ENCODE results near the gene PACC1.

PACC1 gene

DNA sequence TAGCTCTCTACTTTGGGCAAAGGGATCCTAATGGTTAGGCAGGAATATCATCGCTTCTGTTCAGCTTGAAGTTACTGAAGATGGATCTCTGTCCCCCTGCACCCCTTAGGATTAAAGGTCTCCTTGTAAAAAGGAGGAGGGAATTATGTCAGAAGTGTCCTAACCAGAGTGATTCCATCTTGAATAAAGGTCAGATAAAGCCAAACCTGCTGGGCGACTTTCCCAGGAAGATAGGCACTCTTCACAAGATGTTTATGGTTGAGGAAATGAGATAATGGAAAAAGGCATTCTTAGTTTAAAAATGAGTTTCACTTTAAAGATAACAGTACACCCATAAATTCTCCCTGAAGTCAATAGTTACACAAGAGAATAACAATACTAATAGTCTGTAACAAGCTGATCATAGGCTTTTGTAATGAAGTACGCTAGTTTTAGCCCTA lies 16.3 kb upstream of the PACC1 start:
- Histone ChIP-seq H3K27ac (ENCODE audit: low read length) (no peak overlapping the region), H3K9ac (ENCODE audit: low read depth, low read length) (no peak overlapping the region), H3K4me3 (ENCODE audit: low read depth in 1 of 2, low read length in 2 of 2) (no peak overlapping the region), H3K36me3 (ENCODE audit: insufficient read depth, low read length) (no peaks in the 10 kb centered on the region), H3K27me3 (ENCODE audit: insufficient read depth, low read length, poor library complexity) (no peaks in the 10 kb centered on the region), H3K79me2 (ENCODE audit: insufficient read depth, low read length) (peaks cover 32% of the 10 kb centered on the region), H3K4me2 (ENCODE audit: insufficient read depth, low read length) (no peak overlapping the region), H3K4me1 (ENCODE audit: insufficient read depth, low read length) (peaks cover 24% of the 10 kb centered on the region), H3K9me3 (ENCODE audit: insufficient read depth, low read length, severe bottlenecking) (no peaks in the 10 kb centered on the region), H2AFZ (ENCODE audit: low read depth, low read length) (no peak overlapping the region), H4K20me1 (ENCODE audit: insufficient read depth, low read length) (no peaks in the 10 kb centered on the region)
- DNase-seq (no peak), ATAC-seq (ENCODE audit: insufficient read depth, low read depth) (no peak)
- TF ChIP-seq, protein P1, sequence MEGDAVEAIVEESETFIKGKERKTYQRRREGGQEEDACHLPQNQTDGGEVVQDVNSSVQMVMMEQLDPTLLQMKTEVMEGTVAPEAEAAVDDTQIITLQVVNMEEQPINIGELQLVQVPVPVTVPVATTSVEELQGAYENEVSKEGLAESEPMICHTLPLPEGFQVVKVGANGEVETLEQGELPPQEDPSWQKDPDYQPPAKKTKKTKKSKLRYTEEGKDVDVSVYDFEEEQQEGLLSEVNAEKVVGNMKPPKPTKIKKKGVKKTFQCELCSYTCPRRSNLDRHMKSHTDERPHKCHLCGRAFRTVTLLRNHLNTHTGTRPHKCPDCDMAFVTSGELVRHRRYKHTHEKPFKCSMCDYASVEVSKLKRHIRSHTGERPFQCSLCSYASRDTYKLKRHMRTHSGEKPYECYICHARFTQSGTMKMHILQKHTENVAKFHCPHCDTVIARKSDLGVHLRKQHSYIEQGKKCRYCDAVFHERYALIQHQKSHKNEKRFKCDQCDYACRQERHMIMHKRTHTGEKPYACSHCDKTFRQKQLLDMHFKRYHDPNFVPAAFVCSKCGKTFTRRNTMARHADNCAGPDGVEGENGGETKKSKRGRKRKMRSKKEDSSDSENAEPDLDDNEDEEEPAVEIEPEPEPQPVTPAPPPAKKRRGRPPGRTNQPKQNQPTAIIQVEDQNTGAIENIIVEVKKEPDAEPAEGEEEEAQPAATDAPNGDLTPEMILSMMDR (IDR thresholded peaks at IDR 0.05; ENCODE audit: borderline replicate concordance, extremely low read depth, low read length, poor library complexity, severe bottlenecking): no peak
- TF ChIP-seq EZH2 (IDR thresholded peaks at IDR 0.05; ENCODE audit: borderline replicate concordance, low read depth, low read length, severe bottlenecking): no peak

DNA sequence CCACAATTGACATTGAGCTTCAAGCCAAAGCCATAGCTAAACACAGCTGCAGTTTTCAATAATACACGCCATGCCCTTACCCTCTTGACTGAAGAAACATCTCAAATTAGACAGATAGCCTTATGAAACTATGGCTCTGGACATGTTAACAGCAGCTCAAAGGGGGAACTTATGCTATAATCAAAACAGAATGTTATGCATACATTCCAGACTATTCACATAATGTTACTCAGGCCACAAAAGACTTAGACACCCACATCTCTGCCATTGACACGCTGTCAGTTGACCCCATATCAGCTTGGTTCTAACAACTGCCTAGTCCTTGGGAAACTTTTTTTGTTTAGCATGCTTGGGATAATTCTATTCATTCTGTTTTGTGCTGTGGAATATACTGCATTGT lies 15.7 kb upstream of the PACC1 start:
- no peak overlapping the region for H3K4me2 ChIP-seq (ENCODE audit: insufficient read depth, low read length)
- TF ChIP-seq, protein P1 (IDR thresholded peaks at IDR 0.05; ENCODE audit: borderline replicate concordance, extremely low read depth, low read length, poor library complexity, severe bottlenecking): no peak
- TF ChIP-seq EZH2 (IDR thresholded peaks at IDR 0.05; ENCODE audit: borderline replicate concordance, low read depth, low read length, severe bottlenecking): no peak
- H2AFZ ChIP-seq (ENCODE audit: low read depth, low read length): no peak overlapping the region
- no peak overlapping the region for H3K4me3 ChIP-seq (ENCODE audit: low read depth in 1 of 2, low read length in 2 of 2)
- no peak overlapping the region for H3K27ac ChIP-seq (ENCODE audit: low read length)
- H3K27me3 ChIP-seq (ENCODE audit: insufficient read depth, low read length, poor library complexity): no peaks in the 10 kb centered on the region
- H3K9me3 ChIP-seq (ENCODE audit: insufficient read depth, low read length, severe bottlenecking): no peaks in the 10 kb centered on the region
- peaks cover 26% of the 10 kb centered on the region for H3K79me2 ChIP-seq (ENCODE audit: insufficient read depth, low read length)
- peaks cover 24% of the 10 kb centered on the region for H3K4me1 ChIP-seq (ENCODE audit: insufficient read depth, low read length)
- ATAC-seq (ENCODE audit: insufficient read depth, low read depth): no peak
- no peak for DNase-seq
- H4K20me1 ChIP-seq (ENCODE audit: insufficient read depth, low read length): no peaks in the 10 kb centered on the region
- no peaks in the 10 kb centered on the region for H3K36me3 ChIP-seq (ENCODE audit: insufficient read depth, low read length)
- no peak overlapping the region for H3K9ac ChIP-seq (ENCODE audit: low read depth, low read length)

DNA sequence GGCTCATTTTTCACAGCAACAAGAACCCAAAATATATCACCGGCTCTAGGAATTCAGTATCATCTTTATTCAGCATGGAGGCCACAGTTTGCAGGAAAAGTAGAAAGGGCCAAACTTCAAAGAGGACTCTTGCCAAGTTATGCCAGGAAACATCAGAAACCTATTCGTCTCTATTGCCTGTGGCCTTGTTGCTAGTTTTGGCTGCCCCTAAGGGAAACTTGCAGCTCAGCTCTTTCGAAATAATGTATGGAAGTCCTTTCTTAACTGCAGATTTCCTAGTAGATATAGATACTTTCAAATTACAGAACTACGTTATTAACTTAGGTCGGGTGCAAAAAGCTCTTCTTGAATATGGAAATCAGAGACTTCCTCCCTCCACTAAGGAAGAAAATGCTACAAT lies 13.8 kb upstream of the PACC1 start:
- Histone ChIP-seq H3K79me2 (ENCODE audit: insufficient read depth, low read length) (peaks cover 7% of the 10 kb centered on the region), H3K9me3 (ENCODE audit: insufficient read depth, low read length, severe bottlenecking) (no peaks in the 10 kb centered on the region), H2AFZ (ENCODE audit: low read depth, low read length) (no peak overlapping the region), H3K27ac (ENCODE audit: low read length) (no peak overlapping the region), H3K4me3 (ENCODE audit: low read depth in 1 of 2, low read length in 2 of 2) (no peak overlapping the region), H3K4me2 (ENCODE audit: insufficient read depth, low read length) (no peak overlapping the region), H3K9ac (ENCODE audit: low read depth, low read length) (no peak overlapping the region), H3K36me3 (ENCODE audit: insufficient read depth, low read length) (no peaks in the 10 kb centered on the region), H3K27me3 (ENCODE audit: insufficient read depth, low read length, poor library complexity) (no peaks in the 10 kb centered on the region), H4K20me1 (ENCODE audit: insufficient read depth, low read length) (no peaks in the 10 kb centered on the region), H3K4me1 (ENCODE audit: insufficient read depth, low read length) (peaks cover 9% of the 10 kb centered on the region)
- no peak for TF ChIP-seq EZH2 (IDR thresholded peaks at IDR 0.05; ENCODE audit: borderline replicate concordance, low read depth, low read length, severe bottlenecking)
- TF ChIP-seq, protein P1 (IDR thresholded peaks at IDR 0.05; ENCODE audit: borderline replicate concordance, extremely low read depth, low read length, poor library complexity, severe bottlenecking): no peak
- ATAC-seq (ENCODE audit: insufficient read depth, low read depth): no peak
- DNase-seq: no peak

DNA sequence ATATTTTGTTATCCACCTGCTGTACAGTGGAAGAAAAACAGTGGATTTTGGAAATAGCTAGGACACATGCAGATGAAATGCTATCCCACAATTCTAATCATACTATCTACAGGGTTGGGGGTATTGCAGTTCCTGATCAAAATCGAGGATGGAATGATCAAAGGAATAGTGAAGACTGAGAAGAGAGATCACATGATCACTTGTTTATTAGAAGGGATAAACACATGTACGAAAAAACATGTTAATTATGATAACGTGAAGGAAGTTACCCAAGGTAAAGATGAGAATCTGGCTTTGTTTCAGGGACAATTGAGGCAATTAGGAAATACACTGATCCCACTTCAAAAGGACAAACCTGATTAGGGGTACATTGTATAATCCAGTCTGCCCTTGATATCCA lies 9.2 kb upstream of the PACC1 start:
- Histone ChIP-seq H2AFZ (ENCODE audit: low read depth, low read length) (no peak overlapping the region), H3K4me2 (ENCODE audit: insufficient read depth, low read length) (no peak overlapping the region), H3K4me3 (ENCODE audit: low read depth in 1 of 2, low read length in 2 of 2) (no peak overlapping the region), H3K27ac (ENCODE audit: low read length) (no peak overlapping the region), H3K27me3 (ENCODE audit: insufficient read depth, low read length, poor library complexity) (no peaks in the 10 kb centered on the region), H3K36me3 (ENCODE audit: insufficient read depth, low read length) (no peaks in the 10 kb centered on the region), H3K9me3 (ENCODE audit: insufficient read depth, low read length, severe bottlenecking) (no peaks in the 10 kb centered on the region), H4K20me1 (ENCODE audit: insufficient read depth, low read length) (no peaks in the 10 kb centered on the region), H3K4me1 (ENCODE audit: insufficient read depth, low read length) (no peaks in the 10 kb centered on the region), H3K79me2 (ENCODE audit: insufficient read depth, low read length) (no peaks in the 10 kb centered on the region), H3K9ac (ENCODE audit: low read depth, low read length) (no peak overlapping the region)
- ATAC-seq (ENCODE audit: insufficient read depth, low read depth) (no peak), DNase-seq (no peak)
- TF ChIP-seq, protein P1 (IDR thresholded peaks at IDR 0.05; ENCODE audit: borderline replicate concordance, extremely low read depth, low read length, poor library complexity, severe bottlenecking): no peak
